ENCODE data around the gene ATP6V0C.

DNA sequence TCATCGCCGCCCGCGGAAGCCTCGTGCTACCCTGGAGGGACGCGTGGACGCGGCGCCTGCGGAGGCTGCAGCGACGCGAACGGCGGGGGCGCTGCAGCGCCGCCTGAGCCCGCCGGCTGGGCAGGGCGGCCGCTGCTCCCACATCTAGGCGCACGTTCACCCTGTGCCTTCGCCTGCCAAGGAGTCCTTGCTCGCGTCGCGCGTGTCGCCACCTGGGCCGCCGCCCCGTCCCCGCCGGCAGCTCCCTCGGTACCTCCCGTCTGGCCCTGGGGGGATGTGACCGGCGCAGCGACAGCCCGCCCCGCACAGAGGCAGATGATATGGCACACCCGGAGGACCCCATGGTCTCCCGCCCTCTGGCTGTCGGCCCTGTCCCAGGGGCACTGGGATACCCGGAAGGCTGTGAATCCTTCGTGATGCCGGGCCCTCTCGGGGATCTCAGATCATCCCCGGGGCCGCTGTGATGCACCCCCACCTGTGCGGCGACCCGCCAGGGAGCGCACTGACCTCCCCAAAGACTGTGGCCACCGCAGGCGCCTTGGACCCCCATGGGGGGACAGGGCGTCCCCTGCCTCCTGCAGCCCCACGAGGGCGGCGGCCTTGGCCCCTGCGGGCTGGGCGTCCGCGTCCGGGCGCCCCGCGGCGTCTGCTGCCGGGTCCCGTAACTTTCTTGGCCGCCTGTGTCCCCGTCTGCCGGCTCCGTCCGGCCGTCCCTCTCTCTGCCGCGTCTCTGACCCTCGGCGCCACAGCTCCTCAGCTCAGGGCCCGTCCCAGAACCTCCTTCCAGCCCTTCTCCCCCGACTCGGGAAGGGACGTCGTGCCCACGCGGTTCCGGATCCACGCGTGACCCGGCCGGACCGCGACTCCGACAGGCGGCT is 39.5 kb upstream of the ATP6V0C start:
- no peak for TF ChIP-seq EZH2phosphoT487 (IDR thresholded peaks at IDR 0.05; ENCODE audit: borderline replicate concordance, low read length)
- TF ChIP-seq, protein P1, sequence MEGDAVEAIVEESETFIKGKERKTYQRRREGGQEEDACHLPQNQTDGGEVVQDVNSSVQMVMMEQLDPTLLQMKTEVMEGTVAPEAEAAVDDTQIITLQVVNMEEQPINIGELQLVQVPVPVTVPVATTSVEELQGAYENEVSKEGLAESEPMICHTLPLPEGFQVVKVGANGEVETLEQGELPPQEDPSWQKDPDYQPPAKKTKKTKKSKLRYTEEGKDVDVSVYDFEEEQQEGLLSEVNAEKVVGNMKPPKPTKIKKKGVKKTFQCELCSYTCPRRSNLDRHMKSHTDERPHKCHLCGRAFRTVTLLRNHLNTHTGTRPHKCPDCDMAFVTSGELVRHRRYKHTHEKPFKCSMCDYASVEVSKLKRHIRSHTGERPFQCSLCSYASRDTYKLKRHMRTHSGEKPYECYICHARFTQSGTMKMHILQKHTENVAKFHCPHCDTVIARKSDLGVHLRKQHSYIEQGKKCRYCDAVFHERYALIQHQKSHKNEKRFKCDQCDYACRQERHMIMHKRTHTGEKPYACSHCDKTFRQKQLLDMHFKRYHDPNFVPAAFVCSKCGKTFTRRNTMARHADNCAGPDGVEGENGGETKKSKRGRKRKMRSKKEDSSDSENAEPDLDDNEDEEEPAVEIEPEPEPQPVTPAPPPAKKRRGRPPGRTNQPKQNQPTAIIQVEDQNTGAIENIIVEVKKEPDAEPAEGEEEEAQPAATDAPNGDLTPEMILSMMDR (IDR thresholded peaks at IDR 0.05; ENCODE audit: low read depth, low read length, poor library complexity, severe bottlenecking) = peak; percentile 40

Measured in DOHH2 (cell line).